CD1c-positive myeloid dendritic cell (primary cell): Measurements from ENCODE around the gene ZNF608.

Experiments
- DNase-seq: peaks from one replicate; pipeline ENCODE4 v3.0.0-alpha.2; 2016; ENCODE audit errors: extremely low spot score

Gene ZNF608

DNA sequence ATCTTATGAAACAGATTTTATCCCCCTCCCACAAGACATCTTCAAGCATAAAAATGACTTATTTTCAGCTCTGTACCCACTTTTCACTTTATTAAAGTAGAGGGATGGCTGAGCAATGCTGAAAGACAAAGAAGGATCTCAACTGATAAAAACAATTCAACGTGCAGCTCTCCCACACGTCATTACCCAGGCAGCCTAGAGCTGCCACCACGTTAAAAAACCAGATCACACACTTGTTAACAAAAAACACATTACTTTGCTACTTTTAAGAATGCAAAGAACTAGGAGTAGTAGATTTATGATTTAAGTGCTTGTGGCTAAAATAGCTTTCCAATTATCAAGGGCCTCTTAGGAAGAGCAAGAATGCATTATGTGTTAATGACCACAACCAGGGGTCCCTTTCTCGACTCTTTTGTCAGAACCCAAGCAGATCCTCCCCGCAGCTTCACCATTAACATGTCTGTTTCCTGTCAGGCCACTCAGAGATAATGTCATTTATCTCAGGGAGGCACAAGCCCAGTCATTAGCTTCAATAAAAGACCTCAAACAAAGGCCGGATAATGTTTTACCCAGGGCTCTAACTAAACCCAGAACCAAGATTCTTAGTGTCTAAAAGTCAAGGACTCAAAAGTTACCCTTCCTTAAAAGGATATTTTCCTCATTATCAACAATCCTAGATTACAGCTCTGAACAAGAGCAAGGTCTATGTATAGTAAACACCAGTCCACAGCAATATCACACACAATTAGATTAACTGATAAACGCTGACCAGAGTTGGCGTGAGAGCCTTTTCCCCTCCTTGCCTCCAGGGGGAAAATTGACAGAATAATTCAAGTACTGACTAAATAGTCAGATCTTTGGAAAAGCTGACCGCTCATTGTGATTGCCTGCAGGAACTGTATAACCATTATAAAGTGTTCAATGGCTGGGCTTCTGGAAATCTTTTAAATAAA lies 7.5 kb downstream of the ZNF608 start:
- no peak for DNase-seq

DNA sequence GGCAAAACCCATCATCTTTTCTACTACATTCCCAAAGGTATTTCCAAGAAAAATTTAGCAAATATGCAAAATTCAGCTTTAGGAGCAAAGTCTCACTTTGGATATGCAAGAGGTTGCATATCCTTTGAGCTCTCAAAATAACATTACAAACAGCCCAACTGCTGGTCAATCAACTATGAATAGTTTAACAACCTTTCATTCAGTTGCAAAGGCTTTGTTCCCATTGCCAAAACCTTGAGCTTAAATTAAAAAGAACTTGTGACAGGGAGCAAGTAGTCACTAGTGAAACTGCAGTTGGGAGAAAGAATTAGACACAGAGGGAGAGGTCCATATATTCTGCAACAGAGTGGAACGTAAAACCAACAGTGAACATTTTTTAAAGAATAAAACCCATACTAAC lies 8.8 kb downstream of the ZNF608 start:
- no peak for DNase-seq

DNA sequence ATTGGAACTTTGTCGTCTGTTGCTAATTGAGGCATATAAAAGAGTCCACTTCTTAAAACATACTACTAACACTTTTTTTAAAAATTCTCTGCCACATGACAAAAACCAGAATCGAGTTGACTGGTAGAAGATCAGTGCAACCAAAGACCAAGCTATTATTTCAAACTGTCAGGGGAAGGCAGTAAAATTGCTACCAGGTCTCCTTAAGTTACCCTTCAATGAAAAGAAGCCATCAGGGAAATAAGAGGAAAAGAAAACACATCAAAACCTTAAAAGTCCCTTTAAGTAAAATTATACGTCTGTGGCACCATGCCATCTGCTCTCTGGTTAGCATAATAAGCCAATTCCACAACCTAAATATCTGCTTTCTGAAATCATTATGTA lies 9.6 kb downstream of the ZNF608 start:
- no peak for DNase-seq

DNA sequence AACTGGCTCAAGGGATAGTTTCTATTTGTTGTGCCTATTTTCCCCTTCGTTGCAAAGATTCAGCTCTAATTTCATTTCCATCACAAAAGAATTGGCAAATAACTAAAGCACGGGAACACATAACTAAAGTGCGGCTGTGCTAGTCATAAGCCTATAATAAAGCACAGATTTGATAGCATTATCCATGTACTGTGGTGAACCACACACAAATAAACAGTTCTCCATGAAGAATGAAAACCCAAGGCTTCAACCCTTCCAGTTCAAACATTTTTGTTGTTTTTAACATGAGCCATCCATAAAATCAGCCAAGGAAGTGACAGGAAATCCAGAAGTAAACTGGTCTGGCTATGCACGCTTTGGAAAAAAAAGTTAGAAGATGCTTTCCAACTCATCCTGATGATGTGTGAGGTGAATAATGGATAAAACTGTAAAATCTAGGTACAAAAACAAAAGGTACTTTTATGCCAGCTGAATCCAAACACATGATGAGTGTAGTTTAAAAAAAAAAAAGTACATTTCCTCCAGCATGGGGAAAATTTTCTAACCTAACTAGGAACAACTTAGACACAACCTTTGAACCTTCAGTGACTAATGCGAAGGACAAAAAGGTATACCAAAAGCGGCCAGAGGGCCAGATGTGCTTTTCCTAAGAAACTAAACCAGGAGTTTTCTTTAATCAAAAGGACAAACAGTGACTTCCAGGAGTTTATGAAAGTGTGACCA lies 10.2 kb downstream of the ZNF608 start:
- DNase-seq: no peak

DNA sequence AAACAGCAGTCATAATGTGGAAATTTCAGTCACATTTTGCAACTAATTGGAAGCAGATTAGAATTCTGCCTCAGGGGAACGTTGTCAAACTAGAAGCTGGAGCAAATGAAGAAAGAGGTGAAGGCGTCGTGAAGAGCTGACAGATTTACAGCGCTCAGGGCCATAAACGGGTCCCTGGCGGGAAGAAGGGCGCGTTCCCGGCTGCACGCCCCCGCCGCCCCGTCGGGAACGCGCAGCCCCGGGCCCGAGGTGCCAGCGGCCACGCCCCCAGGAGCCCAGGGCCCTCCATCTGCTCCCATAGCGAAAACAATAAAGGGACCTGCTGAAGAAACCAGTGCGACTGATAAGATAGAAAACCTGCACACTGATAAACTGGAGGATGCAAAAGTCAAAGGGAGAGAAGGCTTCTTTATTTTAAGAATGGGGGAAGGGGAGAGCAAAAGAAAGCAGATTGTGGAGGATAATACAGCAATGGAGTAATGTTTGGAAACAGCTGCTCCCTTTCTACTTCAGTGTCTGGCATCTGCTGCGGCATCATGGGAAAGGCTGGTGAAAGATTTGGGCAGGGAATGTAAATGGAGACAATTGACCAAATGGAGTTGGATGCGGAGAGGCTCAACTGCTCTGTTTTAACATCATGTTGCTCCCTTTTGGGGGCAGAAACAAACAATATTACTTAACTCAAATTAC lies 11.1 kb downstream of the ZNF608 start:
- no peak for DNase-seq

DNA sequence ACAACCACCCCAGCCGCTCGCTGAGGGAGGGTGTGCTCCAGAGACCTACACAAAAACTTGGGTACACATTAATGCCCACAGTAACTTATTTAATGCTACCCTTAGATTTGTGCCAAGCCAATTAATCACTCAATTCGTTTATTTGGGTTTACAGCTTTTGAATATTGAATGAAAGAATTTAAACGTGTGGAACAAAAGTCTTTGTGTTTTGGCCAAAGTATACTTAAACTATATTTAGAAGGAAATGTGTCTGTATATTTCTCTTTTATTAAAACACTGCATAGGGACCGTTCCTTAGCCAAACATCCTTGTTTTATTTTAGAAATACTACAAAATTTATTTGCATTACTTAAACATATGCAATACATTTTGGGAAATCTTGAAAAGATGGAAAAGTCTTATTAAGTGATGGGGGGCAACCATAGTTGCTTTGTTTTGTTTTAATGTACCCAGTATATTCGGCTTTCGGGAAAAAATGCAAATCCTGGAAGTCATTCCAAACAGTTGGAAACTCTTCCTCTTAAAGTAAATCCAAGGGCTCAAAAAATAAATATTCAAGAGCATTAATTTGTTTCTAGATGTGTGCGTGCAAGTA lies 11.8 kb downstream of the ZNF608 start:
- DNase-seq: no peak

DNA sequence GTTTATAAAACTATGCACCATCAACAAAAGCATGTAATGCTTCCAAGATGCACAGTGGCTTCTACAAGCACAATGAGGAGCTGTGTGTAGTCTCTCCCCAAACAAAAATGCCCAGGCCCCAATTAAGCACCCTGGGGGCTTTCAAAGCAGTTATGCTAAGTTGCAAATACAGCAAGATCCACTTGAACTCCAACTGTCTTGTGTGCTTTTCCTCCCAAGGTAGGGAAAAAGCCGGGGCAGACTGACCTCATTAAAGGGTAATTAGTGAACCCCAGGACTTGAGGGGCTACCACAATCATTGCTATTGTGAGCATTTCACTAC lies 13.1 kb downstream of the ZNF608 start:
- DNase-seq: no peak

DNA sequence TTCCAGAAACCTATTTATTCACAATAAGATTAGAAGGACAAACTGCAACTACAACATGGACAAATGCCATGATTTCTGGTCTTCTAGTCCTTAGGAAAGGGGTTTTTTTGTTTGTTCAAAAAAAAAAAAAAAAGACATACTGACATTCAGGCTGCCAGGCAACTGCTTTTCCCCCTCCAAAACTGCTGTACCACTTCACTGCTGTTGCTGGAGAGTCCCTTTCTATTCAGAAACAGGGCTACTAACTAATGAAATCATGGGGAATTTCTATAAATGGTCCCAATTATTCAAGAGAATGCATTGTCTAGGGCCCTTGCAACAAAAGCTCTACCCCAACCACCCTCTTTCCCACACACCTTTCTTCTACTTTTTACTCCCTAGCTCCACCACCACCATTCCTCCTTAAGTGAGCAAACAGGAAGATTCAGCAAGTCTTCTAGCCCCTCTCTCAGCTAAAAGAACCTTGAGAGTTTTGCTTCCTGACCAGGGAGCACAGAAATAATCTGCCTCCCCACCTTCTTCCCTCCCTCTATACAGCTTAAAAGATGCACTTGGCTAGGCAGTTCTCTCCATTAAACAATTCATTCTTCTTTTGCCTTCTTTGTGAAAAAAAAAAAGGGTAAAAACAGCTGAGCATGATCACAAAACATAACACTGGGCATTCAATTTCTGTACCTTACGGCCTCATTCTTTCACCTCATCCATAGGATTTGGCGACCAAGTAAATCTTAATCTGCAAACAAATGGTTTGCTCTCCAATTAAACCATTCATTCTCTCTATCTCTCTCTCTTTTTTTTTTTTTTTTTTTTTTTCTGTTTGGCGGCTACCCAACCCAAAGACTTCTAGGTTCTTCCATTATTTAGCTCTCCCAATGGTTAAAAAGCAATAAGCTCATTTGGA lies 13.8 kb downstream of the ZNF608 start:
- DNase-seq: no peak

DNA sequence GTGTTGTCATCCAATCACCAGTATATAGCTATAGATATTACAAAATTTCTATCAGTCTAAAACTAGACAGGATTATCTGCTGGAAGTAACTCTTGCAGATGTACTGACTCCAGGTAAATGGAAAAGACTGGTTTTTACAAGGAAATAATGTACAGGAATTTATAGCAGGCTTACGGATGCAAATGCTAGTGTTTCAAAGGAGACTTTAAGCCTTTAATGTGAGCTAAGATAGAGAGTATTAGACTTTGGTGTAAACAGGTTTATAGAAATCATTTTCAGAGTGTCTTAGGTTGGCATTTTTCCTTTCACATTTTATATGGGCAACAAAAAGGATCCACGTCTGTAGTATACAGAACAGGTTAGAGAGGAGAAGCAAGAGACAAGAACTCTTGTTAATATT lies 16.1 kb downstream of the ZNF608 start:
- DNase-seq: no peak

DNA sequence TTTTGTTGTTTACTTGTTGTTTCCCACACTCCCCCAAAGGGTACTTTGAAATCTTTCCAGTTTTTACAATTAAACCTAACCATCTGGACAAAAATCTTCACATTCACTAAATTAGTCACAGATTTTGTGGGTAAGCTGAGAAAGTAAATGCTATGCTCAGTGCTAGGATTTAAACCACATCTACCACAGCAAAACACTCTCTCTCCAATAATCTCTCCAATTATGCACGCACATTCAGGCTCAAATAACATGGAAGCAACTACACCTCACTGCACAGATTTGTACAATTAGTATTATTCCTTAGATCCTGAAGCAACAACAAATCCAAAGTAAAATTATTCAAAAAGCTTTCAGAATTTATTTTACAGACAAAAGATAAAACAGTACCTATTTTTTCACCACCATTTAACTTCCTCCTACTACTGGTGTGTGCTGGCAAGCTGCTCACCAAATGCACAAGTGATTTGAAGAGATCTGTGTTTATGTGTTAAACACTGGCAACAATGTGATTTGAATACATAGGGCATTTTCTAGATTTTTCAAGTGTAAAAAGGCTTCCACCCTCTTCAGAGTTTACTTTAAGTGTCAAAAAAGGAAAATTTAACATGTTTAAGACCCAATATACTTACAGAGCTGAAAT lies 16.6 kb downstream of the ZNF608 start:
- DNase-seq: no peak

DNA sequence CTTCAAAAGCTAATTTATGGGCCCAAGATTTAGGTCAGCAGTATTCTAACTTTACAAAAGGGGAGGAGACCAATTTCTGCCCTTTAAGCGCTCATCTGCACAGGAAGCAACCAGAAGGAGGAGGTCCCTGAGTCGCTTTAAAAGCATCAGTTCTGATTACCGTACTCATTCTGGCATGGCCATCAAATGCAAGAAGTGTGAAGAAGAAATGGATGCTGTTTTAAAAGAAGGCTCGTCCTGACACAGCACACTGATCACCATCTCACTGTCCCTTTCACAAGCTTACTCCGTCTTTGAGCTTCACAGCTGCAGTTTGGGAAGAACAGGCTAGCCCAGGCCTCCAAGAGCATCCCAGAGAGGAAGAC lies 17.5 kb downstream of the ZNF608 start:
- DNase-seq: no peak

DNA sequence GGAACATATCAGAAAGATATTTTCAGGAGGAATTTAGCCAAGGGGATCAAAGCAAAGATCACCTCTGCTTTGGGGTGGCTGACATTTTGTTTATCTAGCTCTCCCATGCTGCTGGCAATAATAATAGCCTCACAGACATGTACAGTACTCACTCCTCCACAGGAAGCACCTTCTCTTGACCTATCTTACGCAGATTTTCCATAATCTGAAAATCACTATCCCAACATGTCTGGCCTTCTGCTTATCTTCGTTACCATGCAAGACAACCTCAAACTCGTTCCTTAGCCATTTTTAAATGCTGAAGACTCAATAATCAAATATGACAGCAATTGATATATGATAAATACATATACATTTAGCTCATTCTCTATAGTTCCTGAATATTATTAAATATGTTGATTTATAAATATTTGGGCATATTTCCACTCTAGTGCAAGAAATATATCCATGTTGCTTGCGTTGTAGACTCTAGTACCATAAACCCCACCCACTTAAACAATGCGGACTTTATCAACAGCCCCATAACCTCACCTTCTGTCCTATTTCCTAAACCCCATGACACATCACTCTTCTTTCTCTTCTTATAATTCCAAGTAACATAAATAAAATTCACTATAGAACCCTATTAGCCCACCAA lies 18.0 kb downstream of the ZNF608 start:
- DNase-seq: no peak

DNA sequence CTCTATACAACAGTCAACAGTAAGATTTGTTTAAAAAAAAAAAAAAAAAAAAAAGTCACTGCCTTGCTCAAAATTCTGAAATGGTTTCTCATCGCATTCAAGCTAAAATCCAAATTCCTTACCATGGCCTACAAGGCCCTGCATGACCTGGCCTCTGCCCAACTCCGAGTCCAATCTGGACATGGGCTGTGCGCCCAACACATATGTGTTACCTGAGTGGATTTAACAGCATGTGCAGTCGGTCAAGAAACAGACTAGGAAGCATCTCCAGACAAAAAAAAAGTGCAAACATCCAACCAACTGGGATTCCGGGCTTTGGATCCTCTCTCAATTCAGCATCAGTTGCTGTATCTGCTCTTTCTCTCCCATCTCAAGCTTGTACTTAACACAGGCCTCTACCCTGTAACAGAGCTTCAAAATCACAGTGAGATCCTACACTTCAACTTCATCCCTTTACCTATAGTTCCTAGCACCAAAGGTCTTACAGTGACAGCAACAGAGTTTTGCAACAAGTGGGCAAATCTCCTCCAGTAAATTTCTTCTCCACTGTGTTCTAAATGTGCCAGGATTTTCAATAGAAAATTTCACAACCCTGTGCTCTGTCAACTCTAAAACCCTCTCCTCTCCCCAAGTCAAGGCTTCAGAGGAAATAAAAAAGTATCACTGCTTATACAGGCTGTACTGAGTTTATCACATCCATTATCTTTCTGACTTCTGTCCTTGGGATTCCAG lies 19.6 kb downstream of the ZNF608 start:
- DNase-seq: no peak

DNA sequence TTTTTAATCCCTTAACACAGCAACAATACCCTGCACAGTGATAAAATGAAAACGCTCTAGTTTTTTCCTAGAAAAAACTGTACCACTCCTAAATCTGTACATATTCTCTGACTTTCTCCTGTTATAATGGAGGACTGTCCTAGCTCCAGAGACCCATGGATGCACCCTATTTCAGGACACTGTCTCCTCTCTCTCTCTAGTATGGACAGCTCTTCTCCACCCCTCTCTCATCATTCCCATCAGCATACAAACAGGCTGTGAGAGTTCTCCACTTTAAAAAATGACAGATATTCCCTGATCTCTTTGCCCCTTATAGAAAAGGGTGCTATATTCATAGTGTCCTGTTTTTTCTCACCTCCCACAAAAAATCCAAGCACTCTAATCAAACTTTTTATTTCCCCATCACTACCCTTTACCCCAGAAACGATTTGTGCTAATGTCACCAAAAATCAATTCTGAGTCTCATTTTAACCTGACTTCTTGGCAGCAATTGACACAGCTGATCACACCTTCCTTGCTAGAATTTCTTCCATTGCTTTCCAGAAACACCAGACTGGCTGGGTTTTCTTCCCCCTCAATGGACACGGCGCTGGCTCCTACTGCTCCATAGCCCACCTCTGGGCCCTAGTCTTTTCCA lies 20.7 kb downstream of the ZNF608 start:
- no peak for DNase-seq

DNA sequence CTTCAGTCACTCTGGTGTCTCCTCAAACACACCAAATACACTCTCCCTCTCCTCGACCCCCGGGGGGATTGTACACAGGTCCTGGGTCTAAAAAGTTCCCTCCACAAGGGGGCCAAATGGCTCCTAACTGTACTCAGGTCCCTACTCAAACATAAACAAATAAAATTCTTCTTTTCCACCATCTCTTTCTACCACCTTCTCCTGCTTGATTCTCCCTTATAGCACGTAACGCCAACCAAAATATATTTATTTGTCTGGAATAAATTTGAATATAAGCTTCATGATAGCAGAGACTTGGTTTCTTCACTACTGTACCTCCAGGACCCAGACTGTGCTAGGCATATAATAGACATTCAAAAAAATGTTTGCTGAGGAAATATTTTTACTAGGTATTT lies 21.4 kb downstream of the ZNF608 start:
- no peak for DNase-seq

DNA sequence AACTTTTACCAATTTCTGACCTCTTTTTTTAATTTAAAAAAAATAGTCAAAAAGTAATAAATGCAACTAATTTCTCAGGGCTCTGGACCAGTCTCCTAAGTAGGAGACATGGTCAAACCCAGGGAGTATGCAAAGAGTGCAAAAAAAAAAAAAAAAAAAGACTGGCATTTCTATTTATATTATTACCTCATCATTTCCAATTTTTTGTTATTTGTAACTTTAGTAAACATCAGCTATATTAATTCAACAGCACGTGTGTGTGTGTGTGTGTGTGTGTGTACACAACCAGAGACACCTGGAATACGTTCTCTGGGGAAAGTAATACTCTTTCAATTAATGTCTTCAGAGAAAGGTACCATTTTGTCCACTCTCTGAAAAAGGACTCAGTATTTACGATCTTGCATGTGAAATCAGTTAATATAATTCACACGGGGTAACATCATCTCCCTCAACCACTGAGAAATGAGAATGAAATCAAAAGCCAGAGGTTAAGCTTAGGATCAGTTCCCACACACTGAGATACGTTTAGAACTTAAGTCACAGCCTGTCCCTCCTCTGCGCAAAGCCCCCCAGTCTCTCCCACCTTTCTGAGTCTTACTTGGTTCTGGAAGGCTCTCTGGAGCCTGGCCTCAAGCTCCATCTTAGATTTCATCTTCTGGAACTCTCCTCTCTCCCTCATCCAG lies 21.9 kb downstream of the ZNF608 start:
- no peak for DNase-seq

DNA sequence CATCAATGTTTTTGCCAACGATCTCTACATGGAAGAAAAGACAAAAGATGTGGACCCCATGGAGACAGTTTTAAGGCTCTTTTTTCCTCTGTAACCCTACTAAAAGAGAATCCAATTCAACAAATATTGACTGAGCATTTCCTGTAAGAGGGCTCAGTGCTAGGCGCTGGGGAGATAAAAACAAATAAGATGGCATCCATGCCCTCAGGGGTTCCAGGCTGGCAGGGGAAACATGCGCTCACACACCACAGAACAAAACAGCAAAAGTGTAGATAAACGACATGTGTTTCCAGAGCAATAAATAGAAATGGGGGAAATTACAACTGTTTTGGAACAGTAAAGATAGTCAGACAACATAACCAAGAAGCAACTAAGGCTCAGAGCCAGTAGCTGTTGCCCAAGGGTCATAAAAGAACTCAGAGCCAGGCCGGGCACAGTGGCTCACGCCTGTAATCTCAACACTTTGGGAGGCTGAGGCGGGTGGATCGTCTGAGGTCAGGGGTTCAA lies 25.2 kb downstream of the ZNF608 start:
- no peak for DNase-seq

DNA sequence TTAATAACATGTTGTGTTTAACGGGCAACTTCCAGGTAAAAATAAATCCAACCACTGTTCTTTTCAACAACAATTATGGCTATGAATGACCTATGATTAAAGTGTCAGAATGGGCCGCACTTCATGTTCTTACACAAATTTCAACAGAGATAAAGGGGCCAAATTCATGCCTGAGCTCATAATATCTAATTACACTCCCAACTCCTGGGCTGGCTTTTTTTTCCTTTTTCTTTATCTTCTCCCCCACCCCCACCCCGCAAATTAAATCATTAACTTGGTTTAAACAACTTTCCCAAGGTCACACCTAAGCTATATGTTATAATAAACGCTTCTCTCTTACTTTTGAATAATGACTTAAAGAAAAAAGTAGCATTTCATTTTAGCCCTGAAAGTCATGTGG lies 25.8 kb downstream of the ZNF608 start:
- DNase-seq: no peak
